GM12872 (cell line): ENCODE results near the gene SPATA3.

ENCODE experiments used
- CTCF ChIP-seq: IDR thresholded peaks from 3 replicates; pipeline ENCODE4 v1.5.1; 2011; ENCODE audit warnings: low read depth, mild to moderate bottlenecking, low read length, moderate library complexity; ENCODE audit not compliant: insufficient read depth

The SPATA3 gene

GRCh38 chr2:231009236-231009919, 13.5 kb downstream of the SPATA3 start:
- no peak for TF ChIP-seq CTCF

GRCh38 chr2:231010201-231010730, 14.3 kb downstream of the SPATA3 start:
- no peak for TF ChIP-seq CTCF

- TF ChIP-seq CTCF = no peak
These were observed 15.6 kb downstream of the SPATA3 start for GRCh38 chr2:231011526-231011925.

- no peak for TF ChIP-seq CTCF
These were observed 16.5 kb downstream of the SPATA3 start for GRCh38 chr2:231012463-231012862.

- TF ChIP-seq CTCF = no peak
These were observed 17.9 kb downstream of the SPATA3 start for GRCh38 chr2:231013820-231014219.

- no peak for TF ChIP-seq CTCF
These were observed 19.6 kb downstream of the SPATA3 start for GRCh38 chr2:231015478-231015877.

GRCh38 chr2:231015926-231016325, 20.0 kb downstream of the SPATA3 start:
- TF ChIP-seq CTCF = no peak
